Measurements from ENCODE around the gene BRD1. TPM values are rescaled to one million over a fixed set of nuclear protein-coding genes. Genes with fewer than 3 reads are reported as not detected.
"Not testable (repeated sequence)": the region's sequence is repeated elsewhere in the genome, so short reads cannot be mapped to it uniquely, and the experiment has no call there.

BRD1 gene
- total and polyA plus RNA-seq, 2 experiments from 2014 or later, result 12.3 to 33.8 TPM

- DNase-seq (ENCODE audit: low spot score) (no peak), ATAC-seq (no peak)
- H3K4me3 ChIP-seq, result no peak overlapping the region
- Mint-ChIP-seq H3K27ac (no peak overlapping the region), H3K36me3 (ENCODE audit: low read depth) (peaks cover 72% of the 10 kb centered on the region), H3K27me3 (ENCODE audit: insufficient read depth, low read depth, poor library complexity) (peaks cover 14% of the 10 kb centered on the region), H3K4me3 (no peak overlapping the region; the same call in 2 of the 3 replicates), H3K4me1 (peaks cover 29% of the 10 kb centered on the region), H3K9me3 (peaks cover 3% of the 10 kb centered on the region; the same call in 1 of the 3 replicates)
- no peaks in the 10 kb centered on the region for H3F3A ChIP-seq (replicated peaks; ENCODE audit: low read depth)
- H2AFZ ChIP-seq, result no peak overlapping the region
- peaks cover 8% of the 10 kb centered on the region; the same call in 1 of the 2 replicates for H3K4me1 ChIP-seq (ENCODE audit: insufficient read depth)
- H3K27me3 ChIP-seq (ENCODE audit: insufficient read depth), result 0 out of 2 replicates have a peak, but pooled peaks cover 4% of the 10 kb centered on the region
- H3K27ac ChIP-seq (ENCODE audit: low read depth), result no peak overlapping the region
- H3K36me3 ChIP-seq (ENCODE audit: insufficient read depth), result peaks cover 13% of the 10 kb centered on the region
- peaks cover 84% of the 10 kb centered on the region for H3K79me2 ChIP-seq (replicated peaks; ENCODE audit: insufficient read depth)
- H4K20me1 ChIP-seq (replicated peaks; ENCODE audit: insufficient read depth), result peaks cover 62% of the 10 kb centered on the region
- H3K4me2 ChIP-seq, result no peak overlapping the region
- TF ChIP-seq CTCF (conservative IDR thresholded peaks at IDR 0.05; ENCODE audit: low read depth in 2 of 2), result no peak
- no peak for TF ChIP-seq ETS1 (IDR thresholded peaks at IDR 0.05)
- no peak for TF ChIP-seq REST (IDR thresholded peaks at IDR 0.05; ENCODE audit: unreplicated experiment)
- no peak for TF ChIP-seq POLR2AphosphoS5 (IDR thresholded peaks at IDR 0.05; ENCODE audit: low read depth)
- no peak for TF ChIP-seq ZNF462 (CRISPR knock-in tag; IDR thresholded peaks at IDR 0.05)
- TF ChIP-seq EZH2 (IDR thresholded peaks at IDR 0.05; ENCODE audit: low read depth, unreplicated experiment), result no peak
- H3K9me2 ChIP-seq (ENCODE audit: insufficient read depth), result no peaks in the 10 kb centered on the region
These were observed 4.2 kb downstream of the BRD1 start for GRCh38 chr22:49823289-49824045.

- peaks cover 100% of the 10 kb centered on the region for H3K79me2 ChIP-seq (replicated peaks; ENCODE audit: insufficient read depth)
- H3K4me1 ChIP-seq (ENCODE audit: insufficient read depth); H2AFZ ChIP-seq; H3K27me3 ChIP-seq (ENCODE audit: insufficient read depth); H3K9me3 Mint-ChIP-seq; H3K4me3 ChIP-seq; ATAC-seq; DNase-seq (ENCODE audit: low spot score); H3K4me2 ChIP-seq; H3K9me2 ChIP-seq (ENCODE audit: insufficient read depth); H3F3A ChIP-seq (replicated peaks; ENCODE audit: low read depth); H3K27ac ChIP-seq (ENCODE audit: low read depth); H3K4me3 Mint-ChIP-seq; H3K27ac Mint-ChIP-seq: not testable (repeated sequence)
- Mint-ChIP-seq H3K36me3 (ENCODE audit: low read depth) (peaks cover 90% of the 10 kb centered on the region), H3K4me1 (peaks cover 29% of the 10 kb centered on the region), H3K27me3 (ENCODE audit: insufficient read depth, low read depth, poor library complexity) (peaks cover 12% of the 10 kb centered on the region)
- H4K20me1 ChIP-seq (replicated peaks; ENCODE audit: insufficient read depth), result peaks cover 78% of the 10 kb centered on the region
- peaks cover 19% of the 10 kb centered on the region for H3K36me3 ChIP-seq (ENCODE audit: insufficient read depth)
These were observed 5.9 kb downstream of the BRD1 start for GRCh38 chr22:49821741-49822140.

All from GM23338 (cell line).